HEK293T (cell line): ENCODE measurements around the gene ABL2.

ENCODE experiments used
- BHLHE40 ChIP-seq: fragments of 450-650 bp; IDR thresholded peaks from 2 replicates; pipeline ENCODE4 v1.6.1; 2016; ENCODE audit warnings: mild to moderate bottlenecking, moderate library complexity, borderline replicate concordance
- FOXK2 ChIP-seq: fragments of 450-650 bp; IDR thresholded peaks from 2 replicates; pipeline ENCODE4 v1.6.1; 2016; ENCODE audit warnings: mild to moderate bottlenecking

DNA sequence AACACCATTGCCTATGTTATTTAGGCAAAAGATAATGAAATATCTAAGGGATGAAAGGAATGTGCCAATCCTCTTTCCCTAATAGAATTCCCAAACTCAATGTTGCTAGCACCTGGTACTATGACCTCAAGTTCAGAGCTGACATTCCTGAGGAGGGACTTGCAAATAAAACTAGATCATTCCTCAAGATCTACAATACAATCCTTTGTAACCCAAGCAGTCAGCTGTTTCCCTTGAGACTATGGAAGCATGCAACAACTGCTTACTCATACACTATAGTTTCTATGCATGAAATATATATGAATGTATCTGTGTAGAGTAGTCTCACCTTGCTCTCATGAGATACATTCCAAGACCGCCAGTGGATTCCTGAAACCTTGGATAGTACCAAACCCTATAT, 65.0 kb downstream of the ABL2 start:
- TF ChIP-seq BHLHE40 (no peak), FOXK2 (no peak)
